H1 (cell line): ENCODE results near the gene ENOSF1. TPM values are rescaled to one million over a fixed set of nuclear protein-coding genes. Genes with fewer than 3 reads are reported as not detected.

Source experiments
- CTCF ChIA-PET: fragments of 300-600 bp; sonication (Branson Sonifier 250); formaldehyde crosslinking; loops from one replicate; lab custom pipeline; 2021; ENCODE audit not compliant: partially characterized antibody; lab: Charles Lee
- POLR2A ChIA-PET: fragments of 300-600 bp; sonication (Branson Sonifier 250); formaldehyde crosslinking; loops from one replicate; lab custom pipeline; 2021; ENCODE audit warnings: inconsistent platforms; ENCODE audit not compliant: partially characterized antibody; lab: Charles Lee
- DNase-seq, 2 experiments: peaks; one replicate each; pipeline versions ENCODE4 v3.0.0 to v3.0.0-alpha.2; 2010 to 2022; ENCODE audit warnings: low spot score in 2 of 2, low read depth in 1 of 2, mixed read lengths in 1 of 2
- FAIRE-seq: peaks from 2 replicates; lab custom pipeline; 2011; peaks lifted over from hg19 to GRCh38; lab: Jason Lieb, UNC
- H2AFZ ChIP-seq: 2 replicates; pipeline ENCODE4 v1.8.1; 2012; ENCODE audit warnings: low read length, inconsistent platforms
- H2AK5ac ChIP-seq: 2 replicates; pipeline ENCODE4 v1.6.1; 2013; ENCODE audit warnings: low read depth, low read length
- H2BK120ac ChIP-seq: replicated peaks from 2 replicates; pipeline ENCODE3; 2013; ENCODE audit warnings: low read depth, low read length, inconsistent platforms
- H2BK12ac ChIP-seq: 2 replicates; pipeline ENCODE4 v1.6.1; 2013; ENCODE audit warnings: low read depth, low read length
- H2BK15ac ChIP-seq: 2 replicates; pipeline ENCODE4 v1.6.1; 2013; ENCODE audit warnings: low read length
- H2BK20ac ChIP-seq: 2 replicates; pipeline ENCODE4 v1.6.1; 2013; ENCODE audit warnings: low read length
- H2BK5ac ChIP-seq: 2 replicates; pipeline ENCODE4 v1.6.1; 2013; ENCODE audit warnings: low read depth, low read length
- H3K14ac ChIP-seq: 2 replicates; pipeline ENCODE4 v1.6.1; 2013; ENCODE audit warnings: inconsistent platforms; ENCODE audit not compliant: insufficient read length
- H3K18ac ChIP-seq: 2 replicates; pipeline ENCODE4 v1.6.1; 2013; ENCODE audit warnings: low read length; ENCODE audit errors: extremely low read depth
- H3K23ac ChIP-seq: 2 replicates; pipeline ENCODE4 v1.6.1; 2013; ENCODE audit warnings: inconsistent platforms; ENCODE audit not compliant: insufficient read length
- H3K23me2 ChIP-seq: 2 replicates; pipeline ENCODE4 v1.6.1; 2013; ENCODE audit warnings: low read depth, low read length
- H3K27ac ChIP-seq: 2 replicates; pipeline ENCODE4 v1.6.1; 2011; ENCODE audit warnings: low read depth, low read length, inconsistent platforms
- H3K27me3 ChIP-seq, 4 experiments: replicated peaks in 1 of 4; 1 replicate in 1 of 4; 2 replicates in 3 of 4; pipeline versions ENCODE4 v1.6.1 to v1.8.1; 2011 to 2013; ENCODE audit warnings: low read length in 3 of 4, mild to moderate bottlenecking in 3 of 4, inconsistent platforms in 2 of 4, mixed read lengths in 2 of 4, moderate library complexity in 1 of 4; ENCODE audit not compliant: control insufficient read depth in 3 of 4, insufficient read depth in 3 of 4; ENCODE audit errors: extremely low read depth in 1 of 4
- H3K36me3 ChIP-seq, 4 experiments: 2 replicates each; pipeline versions ENCODE4 v1.6.1 to v1.8.1; 2011 to 2013; ENCODE audit warnings: mild to moderate bottlenecking in 4 of 4, low read length in 3 of 4, moderate library complexity in 2 of 4, control low read depth in 1 of 4, inconsistent platforms in 1 of 4; ENCODE audit not compliant: insufficient read depth in 4 of 4, control insufficient read depth in 2 of 4
- H3K4ac ChIP-seq: replicated peaks from 2 replicates; pipeline ENCODE3; 2013; ENCODE audit warnings: low read length, low read depth, mixed read lengths, inconsistent platforms; ENCODE audit not compliant: insufficient read length
- H3K4me1 ChIP-seq, 4 experiments: replicated peaks in 1 of 4; 1 replicate in 1 of 4; 2 replicates in 3 of 4; pipeline versions ENCODE4 v1.6.1 to v1.8.1; 2011 to 2013; ENCODE audit warnings: low read length in 3 of 4, inconsistent platforms in 2 of 4, mixed read lengths in 1 of 4; ENCODE audit not compliant: insufficient read depth in 4 of 4, control insufficient read depth in 3 of 4
- H3K4me2 ChIP-seq, 2 experiments: 2 replicates each; pipeline versions ENCODE4 v1.6.1 to v1.8.1; 2011 to 2013; ENCODE audit warnings: low read depth in 2 of 2, low read length in 2 of 2, control low read depth in 1 of 2, inconsistent platforms in 1 of 2, mild to moderate bottlenecking in 1 of 2; ENCODE audit not compliant: insufficient read depth in 1 of 2
- H3K4me3 ChIP-seq, 4 experiments: fragments of 200-600, 300-600 bp in 1 of 4; sonication (generic), shearing (Covaris generic), sonication (Bioruptor Twin) in 1 of 4; 2 replicates each; pipeline versions ENCODE4 v1.5.1 to v1.8.1; 2011 to 2016; ENCODE audit warnings: low read length in 4 of 4, low read depth in 3 of 4, control low read depth in 2 of 4, inconsistent platforms in 2 of 4, mild to moderate bottlenecking in 2 of 4, mixed read lengths in 1 of 4, moderate library complexity in 1 of 4; ENCODE audit not compliant: insufficient read depth in 2 of 4; ENCODE audit errors: extremely low read depth in 1 of 4
- H3K56ac ChIP-seq: replicated peaks from 2 replicates; pipeline ENCODE3; 2013; ENCODE audit warnings: low read depth, mild to moderate bottlenecking, mixed read lengths, low read length, inconsistent platforms; ENCODE audit not compliant: insufficient read length
- H3K79me1 ChIP-seq: 2 replicates; pipeline ENCODE4 v1.6.1; 2013; ENCODE audit warnings: low read depth, low read length, control low read depth
- H3K79me2 ChIP-seq, 2 experiments: 2 replicates each; pipeline versions ENCODE4 v1.6.1 to v1.8.1; 2012 to 2013; ENCODE audit warnings: low read length in 2 of 2, mild to moderate bottlenecking in 2 of 2, inconsistent platforms in 1 of 2; ENCODE audit not compliant: insufficient read depth in 2 of 2, control insufficient read depth in 1 of 2
- H3K9ac ChIP-seq, 4 experiments: replicated peaks in 1 of 4; 1 replicate in 1 of 4; 2 replicates in 3 of 4; pipeline versions ENCODE4 v1.6.1 to v1.8.1; 2011 to 2013; ENCODE audit warnings: low read depth in 3 of 4, low read length in 3 of 4, control low read depth in 2 of 4, mild to moderate bottlenecking in 2 of 4, moderate library complexity in 2 of 4, inconsistent platforms in 1 of 4; ENCODE audit errors: extremely low read depth in 1 of 4
- H3K9me3 ChIP-seq, 2 experiments: 2 replicates each; pipeline versions ENCODE4 v1.6.1 to v1.8.1; 2012 to 2013; ENCODE audit warnings: mild to moderate bottlenecking in 2 of 2, moderate library complexity in 2 of 2, control low read depth in 1 of 2, inconsistent platforms in 1 of 2, low read depth in 1 of 2, low read length in 1 of 2, mixed read lengths in 1 of 2; ENCODE audit not compliant: insufficient read depth in 2 of 2
- H4K20me1 ChIP-seq, 2 experiments: replicated peaks in 1 of 2; 2 replicates each; pipeline versions ENCODE3 to v1.8.1; 2011 to 2013; ENCODE audit warnings: inconsistent platforms in 2 of 2, low read length in 2 of 2, mild to moderate bottlenecking in 1 of 2; ENCODE audit not compliant: insufficient read depth in 2 of 2, control insufficient read depth in 1 of 2
- H4K5ac ChIP-seq: 2 replicates; pipeline ENCODE4 v1.6.1; 2013; ENCODE audit warnings: low read length, low read depth, mixed read lengths, inconsistent platforms; ENCODE audit not compliant: insufficient read length
- H4K8ac ChIP-seq: 2 replicates; pipeline ENCODE4 v1.8.0; 2013; ENCODE audit warnings: mild to moderate bottlenecking, moderate library complexity, low read length, inconsistent platforms; ENCODE audit not compliant: insufficient read depth; ENCODE audit errors: extremely low read depth
- H4K91ac ChIP-seq: replicated peaks from 2 replicates; pipeline ENCODE3; 2013; ENCODE audit warnings: low read length, mixed read lengths, inconsistent platforms; ENCODE audit not compliant: insufficient read length
- BACH1 ChIP-seq: IDR thresholded peaks from 2 replicates; pipeline ENCODE4 v1.6.1; 2012; ENCODE audit warnings: low read length, improper control_type of control experiment
- BCL11A ChIP-seq, 2 experiments: IDR thresholded peaks; one replicate each; pipeline ENCODE4 v1.6.1; 2011; ENCODE audit warnings: low read depth in 2 of 2, low read length in 2 of 2, mild to moderate bottlenecking in 2 of 2
- CEBPB ChIP-seq: IDR thresholded peaks from 2 replicates; pipeline ENCODE4 v1.6.1; 2012; ENCODE audit warnings: low read depth, low read length
- FOSL1 ChIP-seq: IDR thresholded peaks from 2 replicates; pipeline ENCODE4 v1.6.1; 2011; ENCODE audit warnings: mild to moderate bottlenecking, low read depth, low read length, moderate library complexity; ENCODE audit not compliant: insufficient read depth
- KDM1A ChIP-seq: fragments of 200-600, 300-600 bp; sonication (generic); IDR thresholded peaks from 2 replicates; pipeline ENCODE4 v1.7.1; 2016; ENCODE audit warnings: mild to moderate bottlenecking, low read length, borderline replicate concordance
- KDM4A ChIP-seq: IDR thresholded peaks from one replicate; pipeline ENCODE4 v1.7.1; 2012; ENCODE audit warnings: low read depth, mild to moderate bottlenecking, moderate library complexity, low read length, inconsistent platforms; ENCODE audit not compliant: severe bottlenecking
- SIRT6 ChIP-seq: IDR thresholded peaks from one replicate; pipeline ENCODE4 v1.7.1; 2012; ENCODE audit warnings: low read length, inconsistent platforms
- SP1 ChIP-seq: IDR thresholded peaks from 2 replicates; pipeline ENCODE4 v1.6.1; 2011; ENCODE audit warnings: low read depth, low read length
- SP4 ChIP-seq: IDR thresholded peaks from 2 replicates; pipeline ENCODE4 v1.6.1; 2012; ENCODE audit warnings: low read length, inconsistent platforms
- WGBS, 2 experiments: shearing (Covaris generic) in 1 of 2; methylation state at CpG; one replicate each; pipeline versions ENCODE4 v1.1.6 to v1.1.7; 2013 to 2015; ENCODE audit warnings: low lambda C conversion rate in 2 of 2, mixed read lengths in 2 of 2, inconsistent platforms in 1 of 2, low coverage in 1 of 2, missing lambda C conversion rate in 1 of 2; ENCODE audit not compliant: insufficient replicate concordance in 2 of 2, insufficient coverage in 1 of 2, insufficient read length in 1 of 2; ENCODE audit errors: extremely low coverage in 1 of 2, missing lambda C conversion rate in 1 of 2; 5-methylcytosine and 5-hydroxymethylcytosine counted together
- polyA plus RNA-seq, 7 experiments: library from polyadenylated mRNA; depleted of rRNA in 3 of 7; stranded (reverse) in 5 of 7; unstranded in 2 of 7; fragments of >200 nt in 5 of 7; fragments of 200-250 nt in 2 of 7; gene quantifications; 1 replicate in 5 of 7; 2 replicates in 1 of 7; 4 replicates in 1 of 7; pipeline versions ENCODE4 v1.2.1 to v1.2.3, GENCODE V29; 2011 to 2013; ENCODE audit warnings: missing spikeins in 2 of 7, mixed read lengths in 2 of 7
- total RNA-seq: library from RNA; stranded (reverse); fragmentation: NEBNext Ultra II Directional; extraction: Animal tissue kit (Norgen Biotek cat#: 25700); gene quantifications from 2 replicates; pipeline ENCODE4 v1.2.1, GENCODE V29; 2021

The ENOSF1 gene
- total and polyA plus RNA-seq, 2 of the 8 experiments (the other 6 are each of a cell fraction or from before 2014, with no cell fraction given), result 15.4 to 26.4 TPM

GRCh38 chr18:744832-745597 is 32.6 kb upstream of the ENOSF1 start:
- CTCF ChIA-PET, result interaction anchor here (0.8 to 1.8 kb wide), 3 partner anchors 74 to 87 kb away, joined by 3 to 7 read pairs (median 4); no protein-coding TSS in a partner anchor

More at GRCh38 chr18:744832-745597, 32.6 kb upstream of the ENOSF1 start:
- no peak overlapping the region for H3K9ac ChIP-seq
- H4K20me1 ChIP-seq, result no peaks in the 10 kb centered on the region
- peaks cover 2 to 31% (median 10%) of the 10 kb centered on the region in 4 experiments; a peak in 5 of 8 replicates for H3K36me3 ChIP-seq
- H2BK120ac ChIP-seq, result no peak overlapping the region
- H3K79me2 ChIP-seq, result no peaks in the 10 kb centered on the region
- H3K27ac ChIP-seq, result no peak overlapping the region
- no peak overlapping the region for H4K8ac ChIP-seq
- DNase-seq, result no peak
- no peak for FAIRE-seq
- no peaks in the 10 kb centered on the region for H3K4me1 ChIP-seq
- H4K5ac ChIP-seq, result no peak overlapping the region
- H2AK5ac ChIP-seq, result no peak overlapping the region
- POLR2A ChIA-PET, result no interaction called here
- H2BK12ac ChIP-seq, result no peak overlapping the region
- H3K18ac ChIP-seq, result no peak overlapping the region
- no peak overlapping the region for H3K56ac ChIP-seq
- H3K4me2 ChIP-seq, result no peak overlapping the region
- no peaks in the 10 kb centered on the region for H3K23me2 ChIP-seq
- no peak overlapping the region for H2BK5ac ChIP-seq
- TF ChIP-seq SP1, result no peak
- TF ChIP-seq CEBPB, result no peak
- no peak for TF ChIP-seq FOSL1
- TF ChIP-seq SP4, result no peak
- no peak for TF ChIP-seq SIRT6
- TF ChIP-seq KDM4A, result no peak
- no peak for TF ChIP-seq BACH1
- no peak for TF ChIP-seq BCL11A (IDR thresholded peaks at IDR 0.05; ENCODE audit: low read depth in 2 of 2, low read length in 2 of 2)
- no peak for TF ChIP-seq KDM1A
- no peak overlapping the region for H3K4me3 ChIP-seq
- no peaks in the 10 kb centered on the region for H3K9me3 ChIP-seq
- H3K14ac ChIP-seq, result no peak overlapping the region
- H3K79me1 ChIP-seq, result no peaks in the 10 kb centered on the region
- H4K91ac ChIP-seq, result no peak overlapping the region
- no peak overlapping the region for H3K23ac ChIP-seq
- H3K27me3 ChIP-seq, result no peaks in the 10 kb centered on the region
- no peak overlapping the region for H2AFZ ChIP-seq
- WGBS, 2 experiments, result 96% methylated on average over 2 of the region's 2 CpGs; no CpG with 5 or more reads in 1 of the 2 experiments
- no peak overlapping the region for H3K4ac ChIP-seq
- H2BK15ac ChIP-seq, result no peak overlapping the region
- no peak overlapping the region for H2BK20ac ChIP-seq
